ENCODE data around the gene SIGLEC10.
"Not testable (repeated sequence)": the region's sequence is repeated elsewhere in the genome, so short reads cannot be mapped to it uniquely, and the experiment has no call there.

The SIGLEC10 gene

GRCh38 chr19:51415187-51415586 lies 2.3 kb downstream of the SIGLEC10 start:
- Histone ChIP-seq H3K79me2 (ENCODE audit: control insufficient read depth, insufficient read depth, low read length, unreplicated experiment) (no peaks in the 10 kb centered on the region), H3K36me3 (ENCODE audit: insufficient read depth, low read length) (no peaks in the 10 kb centered on the region), H3K4me3 (ENCODE audit: low read depth, low read length) (no peak overlapping the region), H2AFZ (ENCODE audit: low read length, unreplicated experiment) (no peak overlapping the region), H3K4me1 (ENCODE audit: control insufficient read depth, insufficient read depth, low read length, unreplicated experiment) (no peaks in the 10 kb centered on the region), H3K27ac (ENCODE audit: low read depth, low read length) (no peak overlapping the region), H3K27me3 (ENCODE audit: insufficient read depth, low read length) (no peaks in the 10 kb centered on the region)

GRCh38 chr19:51410950-51411748 lies 6.3 kb downstream of the SIGLEC10 start:
- H3K79me2 ChIP-seq (ENCODE audit: control insufficient read depth, insufficient read depth, low read length, unreplicated experiment), result no peaks in the 10 kb centered on the region
- no peaks in the 10 kb centered on the region for H3K27me3 ChIP-seq (ENCODE audit: insufficient read depth, low read length)

GRCh38 chr19:51407511-51408131 lies 9.8 kb downstream of the SIGLEC10 start:
- H3K27me3 ChIP-seq (ENCODE audit: insufficient read depth, low read length), result no peaks in the 10 kb centered on the region
- no peak overlapping the region for H2AFZ ChIP-seq (ENCODE audit: low read length, unreplicated experiment)
- no peaks in the 10 kb centered on the region for H3K4me1 ChIP-seq (ENCODE audit: control insufficient read depth, insufficient read depth, low read length, unreplicated experiment)
- no peaks in the 10 kb centered on the region for H3K36me3 ChIP-seq (ENCODE audit: insufficient read depth, low read length)
- no peak overlapping the region for H3K27ac ChIP-seq (ENCODE audit: low read depth, low read length)
- H3K79me2 ChIP-seq (ENCODE audit: control insufficient read depth, insufficient read depth, low read length, unreplicated experiment), result no peaks in the 10 kb centered on the region
- no peak overlapping the region for H3K4me3 ChIP-seq (ENCODE audit: low read depth, low read length)

More at GRCh38 chr19:51410950-51411748, 6.3 kb downstream of the SIGLEC10 start:
- Histone ChIP-seq H3K36me3 (ENCODE audit: insufficient read depth, low read length) (no peaks in the 10 kb centered on the region), H3K4me3 (ENCODE audit: low read depth, low read length) (no peak overlapping the region), H3K27ac (ENCODE audit: low read depth, low read length) (no peak overlapping the region), H3K4me1 (ENCODE audit: control insufficient read depth, insufficient read depth, low read length, unreplicated experiment) (no peaks in the 10 kb centered on the region), H2AFZ (ENCODE audit: low read length, unreplicated experiment) (no peak overlapping the region)

DNA sequence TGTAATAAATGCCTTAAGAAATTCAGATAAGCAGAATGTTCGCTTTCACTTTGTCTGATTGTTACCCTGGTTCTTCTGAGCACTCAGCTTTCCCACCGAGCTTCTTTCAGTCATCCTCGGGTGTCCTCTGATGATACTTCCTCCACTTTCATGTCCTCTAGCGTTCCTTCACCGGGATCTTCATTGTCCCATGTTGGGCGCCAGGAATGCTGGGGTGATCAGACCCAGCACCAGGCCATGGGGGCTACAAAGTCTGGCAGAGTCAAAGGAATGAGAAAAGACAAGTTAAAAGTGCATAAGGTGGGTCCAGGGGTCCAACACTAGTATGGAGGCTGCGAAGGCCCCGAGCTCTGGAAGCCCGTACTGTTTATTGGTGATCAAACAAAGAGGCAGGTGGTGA lies 15.3 kb downstream of the SIGLEC10 start:
- no peaks in the 10 kb centered on the region for H3K36me3 ChIP-seq (ENCODE audit: insufficient read depth, low read length)
- no peaks in the 10 kb centered on the region for H3K4me1 ChIP-seq (ENCODE audit: control insufficient read depth, insufficient read depth, low read length, unreplicated experiment)
- no peak overlapping the region for H2AFZ ChIP-seq (ENCODE audit: low read length, unreplicated experiment)
- H3K79me2 ChIP-seq (ENCODE audit: control insufficient read depth, insufficient read depth, low read length, unreplicated experiment), result no peaks in the 10 kb centered on the region
- no peaks in the 10 kb centered on the region for H3K27me3 ChIP-seq (ENCODE audit: insufficient read depth, low read length)
- no peak overlapping the region for H3K27ac ChIP-seq (ENCODE audit: low read depth, low read length)
- H3K4me3 ChIP-seq (ENCODE audit: low read depth, low read length), result no peak overlapping the region

DNA sequence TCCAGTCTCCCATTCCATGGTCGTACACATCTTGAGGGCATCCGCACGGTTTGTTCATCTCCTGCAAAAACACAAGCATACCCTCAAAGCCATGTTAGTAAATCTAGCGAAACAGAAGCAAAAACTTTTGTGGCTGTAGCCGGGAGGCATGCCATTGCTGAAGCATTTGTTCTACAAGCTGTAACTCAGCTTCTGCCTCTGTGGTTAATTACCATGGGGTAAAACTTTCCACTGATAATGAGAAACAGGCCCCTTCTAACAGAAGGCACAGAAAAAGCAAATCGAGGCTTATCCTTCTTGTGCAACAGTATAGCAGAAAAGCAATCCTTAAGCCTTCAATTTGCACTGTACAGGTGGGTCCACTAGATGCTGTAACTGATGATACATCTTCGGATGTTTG lies 17.5 kb downstream of the SIGLEC10 start:
- not testable (repeated sequence) for H2AFZ ChIP-seq (ENCODE audit: low read length, unreplicated experiment); H3K4me3 ChIP-seq (ENCODE audit: low read depth, low read length); H3K36me3 ChIP-seq (ENCODE audit: insufficient read depth, low read length); H3K27me3 ChIP-seq (ENCODE audit: insufficient read depth, low read length); H3K4me1 ChIP-seq (ENCODE audit: control insufficient read depth, insufficient read depth, low read length, unreplicated experiment); H3K79me2 ChIP-seq (ENCODE audit: control insufficient read depth, insufficient read depth, low read length, unreplicated experiment); H3K27ac ChIP-seq (ENCODE audit: low read depth, low read length)

- no peaks in the 10 kb centered on the region for H3K27me3 ChIP-seq (ENCODE audit: insufficient read depth, low read length)
- H3K4me3 ChIP-seq (ENCODE audit: low read depth, low read length), result no peak overlapping the region
- no peak overlapping the region for H2AFZ ChIP-seq (ENCODE audit: low read length, unreplicated experiment)
- peaks cover 4% of the 10 kb centered on the region for H3K79me2 ChIP-seq (ENCODE audit: control insufficient read depth, insufficient read depth, low read length, unreplicated experiment)
- H3K4me1 ChIP-seq (ENCODE audit: control insufficient read depth, insufficient read depth, low read length, unreplicated experiment), result no peaks in the 10 kb centered on the region
- no peak overlapping the region for H3K27ac ChIP-seq (ENCODE audit: low read depth, low read length)
- H3K36me3 ChIP-seq (ENCODE audit: insufficient read depth, low read length), result no peaks in the 10 kb centered on the region
These were observed 18.2 kb downstream of the SIGLEC10 start for GRCh38 chr19:51399231-51399630.

DNA sequence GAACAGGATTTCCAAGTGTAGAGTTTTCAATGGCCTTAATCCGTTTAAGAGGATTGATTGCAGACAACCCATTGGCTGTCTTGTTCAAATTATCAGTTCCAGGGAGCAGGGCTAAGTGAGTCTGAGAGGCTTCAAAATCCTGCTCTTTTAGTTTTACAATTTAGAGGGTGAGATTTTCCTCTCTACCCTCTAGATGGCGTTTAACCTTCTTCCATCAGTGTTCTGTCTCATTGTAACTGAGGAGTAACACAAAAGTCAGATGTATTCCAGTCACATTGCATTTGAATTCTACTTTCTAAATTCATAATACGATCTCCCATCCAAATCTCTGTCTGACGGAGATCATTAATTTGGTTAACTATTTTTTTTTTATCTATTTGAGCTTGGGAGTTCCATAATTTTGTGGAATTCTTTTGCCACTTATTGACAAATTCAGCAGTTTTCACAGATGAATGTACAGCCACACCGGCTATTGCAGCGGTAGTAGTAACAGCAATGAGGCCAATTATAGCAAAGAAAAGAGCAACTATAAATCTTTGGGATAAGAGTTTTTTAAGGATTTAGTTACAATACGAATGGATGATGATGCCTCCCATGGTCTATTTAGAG lies 19.2 kb downstream of the SIGLEC10 start:
- Histone ChIP-seq H3K79me2 (ENCODE audit: control insufficient read depth, insufficient read depth, low read length, unreplicated experiment) (peaks cover 4% of the 10 kb centered on the region), H3K36me3 (ENCODE audit: insufficient read depth, low read length) (no peaks in the 10 kb centered on the region), H3K27me3 (ENCODE audit: insufficient read depth, low read length) (no peaks in the 10 kb centered on the region), H2AFZ (ENCODE audit: low read length, unreplicated experiment) (peak overlapping the region; percentile 23), H3K27ac (ENCODE audit: low read depth, low read length) (no peak overlapping the region), H3K4me3 (ENCODE audit: low read depth, low read length) (no peak overlapping the region), H3K4me1 (ENCODE audit: control insufficient read depth, insufficient read depth, low read length, unreplicated experiment) (no peaks in the 10 kb centered on the region)

GRCh38 chr19:51397453-51397852 lies 20.0 kb downstream of the SIGLEC10 start:
- not testable (repeated sequence) for H3K27me3 ChIP-seq (ENCODE audit: insufficient read depth, low read length); H3K36me3 ChIP-seq (ENCODE audit: insufficient read depth, low read length); H3K4me3 ChIP-seq (ENCODE audit: low read depth, low read length); H3K27ac ChIP-seq (ENCODE audit: low read depth, low read length); H3K79me2 ChIP-seq (ENCODE audit: control insufficient read depth, insufficient read depth, low read length, unreplicated experiment); H3K4me1 ChIP-seq (ENCODE audit: control insufficient read depth, insufficient read depth, low read length, unreplicated experiment)
- H2AFZ ChIP-seq (ENCODE audit: low read length, unreplicated experiment), result peak overlapping the region; percentile 23

- no peak overlapping the region for H2AFZ ChIP-seq (ENCODE audit: low read length, unreplicated experiment)
- no peaks in the 10 kb centered on the region for H3K27me3 ChIP-seq (ENCODE audit: insufficient read depth, low read length)
- H3K36me3 ChIP-seq (ENCODE audit: insufficient read depth, low read length), result no peaks in the 10 kb centered on the region
- H3K27ac ChIP-seq (ENCODE audit: low read depth, low read length), result no peak overlapping the region
- no peaks in the 10 kb centered on the region for H3K4me1 ChIP-seq (ENCODE audit: control insufficient read depth, insufficient read depth, low read length, unreplicated experiment)
- H3K4me3 ChIP-seq (ENCODE audit: low read depth, low read length), result no peak overlapping the region
- H3K79me2 ChIP-seq (ENCODE audit: control insufficient read depth, insufficient read depth, low read length, unreplicated experiment), result peaks cover 4% of the 10 kb centered on the region
These were observed 21.3 kb downstream of the SIGLEC10 start for GRCh38 chr19:51396175-51396574.

DNA sequence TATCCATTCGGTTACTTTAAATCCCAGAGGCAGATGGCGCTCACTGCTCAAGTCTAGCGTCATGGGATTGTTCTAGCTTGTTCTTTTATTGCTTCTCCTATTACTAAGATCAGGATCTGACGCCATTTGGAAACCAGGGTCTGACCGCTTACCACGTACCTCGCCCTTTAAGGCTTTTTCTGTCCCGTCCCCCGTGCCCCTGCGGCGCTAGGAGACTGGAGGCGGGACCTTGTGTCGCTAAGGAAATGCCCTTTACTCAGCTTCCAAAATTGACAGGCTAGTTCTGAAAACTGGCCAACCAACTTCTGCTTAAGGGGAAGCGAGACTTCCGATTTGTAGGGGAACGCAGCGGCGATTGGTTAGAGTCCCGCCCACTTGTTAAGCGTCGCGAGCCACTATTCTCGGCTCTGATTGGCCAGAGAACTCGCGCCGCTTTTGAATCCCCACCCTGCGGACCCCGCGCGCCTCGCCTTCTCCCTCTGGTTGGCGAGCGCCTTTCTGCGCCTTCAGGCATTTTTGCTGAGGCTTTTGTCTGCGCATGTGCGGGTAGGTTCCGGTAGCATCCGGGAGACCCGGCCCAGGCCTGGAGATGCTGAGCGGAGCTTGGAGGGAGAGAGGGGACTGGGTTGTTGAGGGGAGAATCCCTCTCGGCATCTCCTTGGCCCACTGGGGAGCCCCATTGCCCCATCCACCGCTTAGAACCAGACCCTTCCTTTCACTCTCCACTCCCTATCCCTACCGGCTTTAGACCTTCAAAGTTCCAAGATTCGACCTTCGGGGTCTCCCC lies 23.2 kb downstream of the SIGLEC10 start:
- Histone ChIP-seq H3K27ac (ENCODE audit: low read depth, low read length) (peak overlapping the region; percentile 74), H2AFZ (ENCODE audit: low read length, unreplicated experiment) (peak overlapping the region; percentile 55), H3K4me1 (ENCODE audit: control insufficient read depth, insufficient read depth, low read length, unreplicated experiment) (no peaks in the 10 kb centered on the region), H3K36me3 (ENCODE audit: insufficient read depth, low read length) (no peaks in the 10 kb centered on the region), H3K27me3 (ENCODE audit: insufficient read depth, low read length) (no peaks in the 10 kb centered on the region), H3K4me3 (ENCODE audit: low read depth, low read length) (peak overlapping the region; percentile 80), H3K79me2 (ENCODE audit: control insufficient read depth, insufficient read depth, low read length, unreplicated experiment) (peaks cover 4% of the 10 kb centered on the region)
